LHCN-M2 (cell line): ENCODE data around the gene LRRC27. TPM values are rescaled to one million over a fixed set of nuclear protein-coding genes. Genes with fewer than 3 reads are reported as not detected.
A peak's percentile ranks its signal among the peaks of the same experiment; 100 is the strongest.
"Not testable (repeated sequence)": the region's sequence is repeated elsewhere in the genome, so short reads cannot be mapped to it uniquely, and the experiment has no call there.

Source experiments
- DNase-seq: peaks from one replicate; pipeline ENCODE4 v3.0.0-alpha.2; 2012; ENCODE audit warnings: low read depth
- total RNA-seq: library from RNA; depleted of rRNA; stranded (reverse); fragments of >200 nt; gene quantifications from 2 replicates; pipeline ENCODE4 v1.2.3, GENCODE V29; 2014

The LRRC27 gene
- total RNA-seq, 1 experiment from 2014 or later: 5.1 TPM

DNA sequence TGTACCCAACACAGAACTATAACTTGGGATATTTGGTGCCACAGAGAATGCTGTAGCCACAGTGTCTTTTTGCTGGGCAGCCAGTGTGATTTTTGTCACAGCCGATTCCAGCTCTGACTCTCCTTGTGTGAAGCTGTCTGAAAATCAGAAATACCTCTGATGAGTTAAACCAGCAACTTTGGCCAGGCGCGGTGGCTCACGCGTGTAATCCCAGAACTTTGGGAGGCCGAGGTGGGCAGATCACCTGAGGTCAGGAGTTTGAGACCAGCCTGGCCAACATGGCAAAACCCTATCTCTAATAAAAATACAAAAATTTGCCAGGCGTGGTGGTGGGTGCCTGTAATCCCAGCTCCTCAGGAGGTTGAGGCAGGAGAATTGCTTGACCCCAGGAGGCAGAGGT, 5.9 kb downstream of the LRRC27 start:
- DNase-seq: not testable (repeated sequence)

DNA sequence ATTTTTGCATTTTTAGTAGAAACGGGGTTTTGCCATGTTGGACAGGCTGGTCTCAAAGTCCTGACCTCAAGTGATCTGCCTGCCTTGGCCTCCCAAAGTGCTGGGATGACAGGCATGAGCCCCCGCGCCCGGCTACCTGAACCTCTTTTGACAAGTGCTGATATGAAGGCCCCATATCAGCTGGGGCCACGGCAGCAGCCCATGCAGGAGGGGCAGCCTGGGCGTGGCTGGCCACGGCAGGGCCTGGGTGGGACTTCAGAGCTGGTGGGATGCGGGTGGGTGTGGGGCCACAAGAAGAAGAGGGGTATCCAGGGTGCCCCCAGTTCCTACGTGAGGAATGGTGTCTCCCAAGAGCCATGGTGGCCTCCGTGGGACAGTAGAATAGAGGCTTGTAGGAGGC, 6.9 kb downstream of the LRRC27 start:
- DNase-seq: no peak

DNA sequence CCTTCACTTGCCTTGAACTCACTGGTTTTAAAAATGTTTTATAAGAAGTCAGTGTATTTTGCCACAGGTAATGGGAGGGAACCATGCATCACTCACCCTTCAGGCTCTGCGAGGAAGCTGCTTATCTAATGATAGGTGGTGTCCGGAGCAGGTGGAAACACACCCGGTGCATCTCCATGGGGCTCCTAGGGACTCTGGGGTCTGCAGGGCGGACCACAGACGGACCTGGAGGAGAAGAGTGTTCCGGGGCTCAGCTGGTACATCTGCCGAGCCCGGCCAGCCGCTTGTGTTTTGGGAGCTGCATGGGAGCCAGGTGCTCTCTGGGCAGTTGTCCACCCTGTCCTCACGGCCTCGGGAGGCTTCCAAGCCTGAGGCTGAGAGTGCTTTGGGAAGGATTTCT, 7.3 kb downstream of the LRRC27 start:
- no peak for DNase-seq

DNA sequence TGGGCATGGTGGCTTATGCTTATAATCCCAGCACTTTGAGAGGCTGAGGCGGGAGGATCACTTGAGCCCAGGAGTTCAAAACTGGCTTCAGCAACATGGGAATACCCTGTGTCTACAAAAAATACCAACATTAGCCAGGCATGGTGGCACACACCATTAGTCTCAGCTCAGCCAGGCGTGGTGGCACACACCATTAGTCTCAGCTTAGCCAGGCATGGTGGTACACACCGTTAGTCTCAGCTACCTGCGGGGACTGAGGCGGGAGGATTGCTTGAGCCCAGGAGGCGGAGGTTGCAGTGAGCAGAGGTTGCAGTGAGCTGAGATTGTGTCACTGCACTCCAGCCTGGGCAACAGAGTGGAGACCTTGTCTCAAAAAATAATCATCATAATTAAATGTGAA, 9.0 kb downstream of the LRRC27 start:
- no peak for DNase-seq

DNA sequence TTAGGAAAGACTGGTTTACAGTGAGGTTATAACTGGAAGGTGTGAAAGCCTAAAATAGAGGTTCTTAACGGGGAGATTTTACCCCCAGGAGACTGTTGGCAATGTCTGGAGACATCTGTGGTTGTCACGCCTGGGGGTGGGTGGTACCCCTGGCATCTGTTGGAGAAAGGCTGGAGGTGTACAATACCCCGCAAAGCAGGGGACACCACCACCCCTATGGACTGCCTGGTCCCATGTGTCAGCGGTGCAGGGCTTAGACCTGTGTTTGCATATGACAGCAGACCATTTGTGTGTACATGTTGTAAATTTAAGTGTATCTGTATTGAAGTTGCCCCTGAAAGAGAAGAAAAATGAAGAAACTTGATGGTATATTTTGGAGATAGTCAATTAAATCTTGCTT, 9.8 kb downstream of the LRRC27 start:
- DNase-seq: no peak

DNA sequence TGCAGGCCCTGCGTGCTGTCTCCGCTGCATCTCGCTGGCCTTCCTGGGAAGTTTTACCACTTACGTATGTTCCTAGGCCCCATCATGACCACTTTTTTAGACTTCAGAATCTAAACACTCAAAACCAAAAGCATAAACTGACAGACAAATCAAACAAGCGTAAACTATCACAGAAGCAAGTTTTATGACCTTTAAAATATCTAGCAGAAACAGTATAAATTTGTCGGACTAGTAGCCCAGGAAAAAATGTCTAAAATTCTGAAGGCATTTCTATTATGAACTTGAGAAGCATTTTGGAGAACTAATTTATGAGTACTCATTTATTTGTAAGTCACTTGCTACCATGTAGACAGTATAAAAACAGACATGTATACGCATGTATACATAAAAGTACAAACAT, 10.6 kb downstream of the LRRC27 start:
- DNase-seq: no peak

DNA sequence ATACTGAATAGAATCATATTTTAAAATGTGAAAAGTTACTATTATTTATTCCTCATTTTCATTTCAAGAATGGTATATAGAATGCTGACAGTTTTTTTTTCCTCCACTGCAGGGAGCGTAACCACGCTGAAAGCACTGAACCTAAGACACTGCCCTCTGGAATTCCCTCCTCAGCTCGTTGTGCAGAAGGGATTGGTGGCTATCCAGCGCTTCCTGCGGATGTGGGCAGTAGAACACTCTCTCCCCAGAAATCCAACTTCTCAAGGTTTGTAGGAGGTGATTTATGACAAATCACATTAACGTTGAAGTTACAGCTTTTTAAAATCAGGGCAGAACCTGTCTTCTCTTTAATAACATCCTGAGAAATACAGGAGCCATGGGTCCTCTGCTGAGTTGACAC, 12.4 kb downstream of the LRRC27 start:
- DNase-seq: no peak

DNA sequence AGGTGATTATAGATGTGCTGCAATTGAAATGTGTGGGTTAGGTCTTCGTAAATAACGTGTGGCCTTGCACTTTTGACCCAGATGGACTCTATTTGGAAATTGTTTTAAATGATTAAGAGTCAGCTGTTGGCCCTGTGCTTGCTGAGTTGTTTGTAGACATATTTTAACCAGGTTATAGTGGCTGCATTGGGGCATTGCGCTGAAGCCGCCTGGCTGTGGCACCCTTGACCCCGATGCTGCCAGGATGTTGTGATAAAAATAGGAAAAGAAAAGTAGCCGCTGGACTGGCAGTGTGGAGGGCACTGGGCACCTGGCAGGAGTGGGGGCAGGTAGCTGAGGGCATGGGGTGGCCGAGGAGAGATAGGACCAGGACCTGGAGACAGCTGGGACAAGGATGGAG, 13.4 kb downstream of the LRRC27 start:
- no peak for DNase-seq

DNA sequence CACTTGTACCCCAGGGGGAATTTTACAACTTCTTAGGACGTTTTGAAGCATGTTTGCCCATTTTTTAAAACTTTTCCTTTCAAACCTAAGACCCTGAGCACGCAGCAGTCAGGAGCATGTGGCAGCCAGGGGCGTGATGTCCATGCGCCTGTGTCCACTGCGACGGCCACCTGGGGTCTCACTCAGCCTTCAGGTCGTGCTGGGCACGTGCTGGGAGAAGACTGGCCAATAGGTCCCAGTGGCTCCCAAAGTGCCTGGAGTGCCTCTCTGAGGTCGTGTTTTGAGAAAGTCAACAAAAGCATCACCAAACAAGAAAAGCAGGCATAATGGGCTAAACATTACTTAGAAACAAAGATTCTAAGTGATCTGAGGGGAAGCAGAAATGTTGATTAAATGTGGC, 14.8 kb downstream of the LRRC27 start:
- DNase-seq: no peak

DNA sequence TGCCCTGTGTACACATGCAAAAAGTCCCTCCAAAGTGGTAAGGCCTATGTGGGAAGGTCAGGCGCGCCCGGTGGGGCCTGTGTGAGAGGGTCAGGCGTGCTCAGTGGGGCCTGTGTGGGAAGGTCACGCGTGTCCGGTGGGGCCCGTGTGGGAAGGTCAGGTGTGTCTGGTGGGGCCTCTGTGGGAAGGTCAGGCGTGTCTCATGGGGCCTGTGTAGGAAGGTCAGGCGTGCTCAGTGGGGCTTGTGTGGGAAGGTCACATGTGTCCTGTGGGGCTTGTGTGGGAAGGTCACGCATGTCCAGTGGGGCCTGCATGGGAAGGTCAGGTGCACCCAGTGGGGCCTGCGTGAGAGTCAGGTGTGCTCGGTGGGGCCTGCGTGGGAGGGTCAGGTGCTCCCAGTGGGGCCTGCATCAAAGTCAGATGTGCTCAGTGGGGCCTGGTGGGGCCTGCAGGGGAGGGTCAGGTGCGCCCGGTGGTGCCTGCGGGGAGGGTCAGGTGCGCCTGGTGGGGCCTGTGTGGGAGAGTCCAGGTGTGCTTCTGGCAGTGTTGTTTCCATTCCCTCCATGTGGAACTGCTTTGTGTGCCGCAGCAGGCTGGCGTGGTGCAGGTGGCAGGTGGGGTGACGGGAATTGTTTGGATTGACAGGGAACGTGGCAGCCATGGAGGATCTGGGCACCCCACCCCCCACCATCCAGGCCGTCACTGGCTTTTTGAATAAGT, 15.4 kb downstream of the LRRC27 start:
- no peak for DNase-seq

DNA sequence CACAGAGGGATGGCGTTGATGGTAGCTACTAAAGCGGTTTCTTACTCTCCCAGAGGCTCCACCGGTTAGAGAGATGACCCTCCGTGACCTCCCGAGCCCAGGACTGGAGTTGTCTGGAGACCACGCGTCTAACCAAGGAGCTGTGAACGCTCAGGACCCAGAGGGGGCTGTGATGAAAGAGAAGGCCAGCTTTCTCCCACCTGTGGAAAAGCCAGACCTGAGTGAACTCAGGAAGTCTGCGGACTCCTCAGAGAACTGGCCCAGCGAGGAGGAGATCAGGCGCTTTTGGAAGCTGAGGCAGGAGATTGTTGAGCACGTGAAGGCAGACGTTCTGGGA, 15.9 kb downstream of the LRRC27 start:
- no peak for DNase-seq

DNA sequence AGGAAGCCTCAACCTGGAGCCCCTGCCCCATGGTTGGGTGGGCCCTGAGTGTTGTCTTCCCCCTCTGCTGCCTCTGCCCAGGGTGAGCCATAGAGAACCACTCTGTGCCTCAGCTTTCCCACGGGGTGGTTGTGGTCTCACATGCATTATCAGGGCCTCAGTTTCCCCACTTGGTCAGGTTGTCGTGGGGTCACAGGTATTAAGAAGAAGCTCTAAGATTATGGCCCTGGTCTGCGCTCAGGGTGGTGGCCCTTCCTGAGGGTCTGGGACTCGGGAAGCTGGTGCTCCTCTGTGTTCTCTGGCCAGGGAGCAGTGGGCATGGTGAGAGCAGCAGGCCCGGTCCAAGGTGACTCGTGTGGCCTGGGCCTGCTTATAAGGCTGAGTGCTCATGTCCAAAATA, 17.8 kb downstream of the LRRC27 start:
- no peak for DNase-seq

DNA sequence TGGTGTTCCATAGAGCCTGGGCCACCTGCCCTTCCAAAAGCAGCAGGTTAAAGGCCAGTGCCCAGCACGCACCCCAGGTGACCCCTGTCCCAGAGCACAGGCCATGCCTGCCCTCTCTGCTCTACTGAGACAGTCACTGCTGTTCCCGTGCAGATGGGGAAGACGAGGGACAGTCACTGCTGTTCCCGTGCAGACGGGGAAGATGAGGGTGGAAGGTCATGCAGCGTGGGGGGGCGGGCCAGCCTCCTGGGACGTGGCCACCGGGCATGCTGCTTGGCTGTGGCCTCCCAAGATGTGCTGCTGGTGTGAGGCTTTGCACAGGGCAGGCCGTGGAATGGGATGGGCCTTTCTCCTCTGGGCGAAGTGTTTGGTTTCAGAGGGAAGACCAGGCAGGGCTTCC, 18.4 kb downstream of the LRRC27 start:
- no peak for DNase-seq

DNA sequence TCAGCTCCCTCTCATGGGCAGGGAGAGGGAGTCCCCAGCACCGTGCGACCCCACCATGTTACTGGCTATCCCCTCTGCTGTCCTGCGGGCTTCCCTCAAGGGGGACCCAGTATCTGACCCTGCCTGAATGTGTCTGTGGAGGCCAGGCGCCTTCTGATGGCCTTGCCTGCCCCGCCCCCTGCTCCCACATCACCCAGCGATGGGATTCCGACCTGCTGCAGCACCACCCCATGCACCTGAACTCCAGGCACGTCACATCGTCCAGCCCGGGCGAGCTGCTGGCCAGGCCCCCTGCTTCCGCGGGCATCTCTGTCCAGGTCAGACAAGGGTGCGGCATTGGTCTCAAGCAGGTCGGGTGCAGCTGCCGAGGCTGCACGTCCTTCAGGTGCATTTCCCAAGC, 19.0 kb downstream of the LRRC27 start:
- no peak for DNase-seq

DNA sequence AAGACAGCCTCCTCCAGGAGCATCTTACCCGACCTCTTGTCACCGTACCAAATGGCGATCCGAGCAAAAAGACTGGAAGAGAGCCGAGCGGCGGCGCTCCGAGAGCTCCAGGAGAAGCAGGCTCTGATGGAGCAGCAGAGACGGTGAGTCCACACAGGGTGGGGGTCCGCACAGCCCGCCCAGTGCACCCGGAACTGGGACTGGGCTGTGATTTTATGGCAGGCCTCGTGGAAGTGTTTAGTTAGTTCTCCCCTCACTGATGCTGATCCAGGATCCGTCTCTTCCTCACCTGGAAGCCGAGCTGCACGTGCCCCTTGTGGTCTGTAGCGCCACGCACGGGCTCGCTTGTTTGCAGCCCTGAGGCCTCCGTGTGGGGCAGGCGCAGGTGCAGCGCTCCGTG, 19.6 kb downstream of the LRRC27 start:
- DNase-seq: no peak

DNA sequence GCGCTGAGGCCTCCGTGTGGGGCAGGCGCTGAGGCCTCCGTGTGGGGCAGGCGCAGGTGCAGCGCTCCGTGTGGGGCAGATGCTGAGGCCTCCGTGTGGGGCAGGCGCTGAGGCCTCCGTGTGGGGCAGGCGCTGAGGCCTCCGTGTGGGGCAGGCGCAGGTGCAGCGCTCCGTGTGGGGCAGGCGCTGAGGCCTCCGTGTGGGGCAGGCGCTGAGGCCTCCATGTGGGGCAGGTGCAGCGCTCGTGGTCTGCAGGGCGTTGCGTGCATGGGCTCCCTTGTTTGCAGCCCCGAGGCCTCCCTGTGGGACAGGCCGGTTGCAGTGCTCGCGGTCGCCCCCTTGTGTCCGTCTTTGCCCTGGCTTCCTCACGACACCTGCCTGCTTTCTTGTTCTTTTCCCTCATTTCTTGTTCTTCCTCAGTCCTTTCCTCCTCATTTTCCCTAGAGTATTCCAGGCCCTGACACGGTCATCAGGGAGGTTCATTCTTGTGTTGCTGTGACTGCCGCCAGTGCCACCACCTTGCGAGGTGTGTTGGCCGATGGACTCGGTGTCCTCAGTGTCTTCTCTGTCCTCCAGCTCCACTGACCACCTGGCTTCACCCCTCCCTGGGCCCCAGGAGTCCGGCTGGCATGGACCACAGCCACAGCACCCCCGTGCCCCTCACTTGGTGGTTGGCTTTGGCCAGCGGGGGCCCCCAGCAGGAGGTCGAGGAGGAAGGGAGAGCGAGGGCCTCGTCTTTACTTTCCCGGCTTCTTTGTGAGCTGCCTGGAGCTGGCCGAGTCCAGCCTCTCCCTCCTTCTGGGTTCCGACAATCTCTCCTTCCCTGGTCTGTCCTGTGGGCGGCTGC, 20.7 kb downstream of the LRRC27 start:
- DNase-seq: peak; percentile 20

DNA sequence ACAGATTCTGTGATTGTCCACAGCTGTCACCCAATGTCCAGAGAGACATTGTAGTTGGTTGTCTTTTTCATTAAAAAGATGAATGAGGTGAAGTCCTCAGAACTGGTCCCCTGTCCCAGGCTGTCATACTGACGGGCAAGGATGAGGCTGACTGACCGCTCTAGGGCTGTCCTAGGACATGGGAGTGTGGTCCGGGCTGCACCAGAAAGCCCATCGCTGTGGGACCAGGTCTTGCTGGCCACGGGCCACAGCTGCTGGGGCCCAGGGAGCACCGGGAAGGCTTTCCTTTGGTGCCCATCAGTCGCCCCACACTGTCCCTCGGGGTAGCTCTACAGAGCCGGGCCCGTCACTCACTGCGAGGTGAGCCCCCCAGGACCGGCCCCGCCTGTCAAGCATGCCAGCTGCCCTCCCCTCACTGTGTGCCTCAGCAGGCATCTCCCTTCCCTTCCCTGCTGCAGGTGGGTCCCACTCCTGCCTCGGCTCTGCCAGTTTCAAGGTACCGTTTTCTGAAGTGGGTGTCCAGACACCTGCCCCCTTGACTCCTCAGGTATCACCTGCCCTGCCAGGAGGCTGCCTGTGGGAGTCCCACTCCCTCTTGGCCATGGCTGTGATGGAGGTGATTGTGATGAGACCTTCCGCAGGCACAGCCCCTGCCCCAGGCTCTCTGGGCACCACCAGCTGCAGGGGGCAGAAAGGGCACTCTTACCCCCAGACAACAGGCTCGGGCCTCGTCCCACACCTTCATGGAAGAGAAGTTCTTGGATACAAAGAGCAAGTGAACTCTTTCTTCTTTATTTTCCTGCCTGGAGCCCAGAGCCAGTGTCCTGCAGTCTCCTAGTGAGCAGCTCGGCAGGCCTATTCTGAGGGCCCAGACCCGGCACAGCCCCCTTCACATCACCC, 21.7 kb downstream of the LRRC27 start:
- DNase-seq: no peak

DNA sequence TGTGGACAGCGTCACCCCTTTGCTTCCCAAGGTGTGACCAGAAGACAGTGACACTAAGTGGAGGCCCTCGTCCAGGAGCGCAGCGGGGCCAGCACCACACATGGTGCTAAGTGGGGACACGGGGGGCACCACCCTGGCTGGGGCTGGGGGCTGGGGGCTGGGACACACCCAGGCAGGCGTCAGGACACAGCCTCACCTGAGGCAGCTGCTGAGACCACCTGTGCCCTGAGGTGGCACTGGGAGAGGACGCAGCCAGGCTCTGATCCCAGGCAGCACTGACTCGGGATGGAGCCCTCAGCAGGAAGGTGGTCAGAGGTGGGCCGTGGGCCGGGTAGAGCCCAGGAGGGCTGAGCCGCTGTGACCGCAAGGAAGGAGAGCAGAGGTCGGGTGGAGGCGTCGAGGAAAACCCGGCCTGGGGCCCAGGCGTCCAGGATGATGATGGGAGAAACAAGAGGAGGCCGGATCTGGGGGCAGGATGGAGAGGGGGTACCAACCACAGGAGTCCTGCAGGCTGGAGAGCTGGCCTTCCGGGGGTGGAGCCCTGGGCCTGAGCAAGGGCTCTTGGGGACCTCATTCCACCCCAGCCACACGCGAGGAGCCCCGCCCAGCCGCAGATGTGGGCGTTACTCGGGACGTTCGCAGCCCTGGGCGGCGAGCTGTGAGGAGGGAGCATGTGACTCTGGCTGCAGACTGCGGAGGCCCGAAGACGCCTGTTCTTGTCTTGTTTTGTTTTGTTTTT, 22.5 kb downstream of the LRRC27 start:
- DNase-seq: no peak

DNA sequence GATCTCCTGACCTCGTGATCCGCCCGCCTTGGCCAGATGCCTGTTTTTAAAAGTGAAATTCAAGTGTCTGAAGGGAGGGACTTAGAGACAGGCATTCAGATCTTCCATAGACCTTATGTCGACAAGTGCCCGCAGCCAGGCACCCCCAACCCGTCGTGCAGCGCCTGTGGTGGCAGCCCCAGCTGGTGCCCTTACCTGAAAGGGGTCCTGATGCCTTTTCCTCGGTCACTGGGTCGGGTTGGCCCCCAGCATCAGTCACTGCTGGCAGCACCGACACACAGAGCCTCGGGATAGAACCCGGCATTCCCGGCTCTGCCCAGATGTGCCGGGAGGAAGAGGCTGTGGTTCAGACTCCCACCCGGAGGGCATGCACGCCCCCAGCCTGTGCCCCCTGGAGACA, 23.3 kb downstream of the LRRC27 start:
- DNase-seq: no peak

DNA sequence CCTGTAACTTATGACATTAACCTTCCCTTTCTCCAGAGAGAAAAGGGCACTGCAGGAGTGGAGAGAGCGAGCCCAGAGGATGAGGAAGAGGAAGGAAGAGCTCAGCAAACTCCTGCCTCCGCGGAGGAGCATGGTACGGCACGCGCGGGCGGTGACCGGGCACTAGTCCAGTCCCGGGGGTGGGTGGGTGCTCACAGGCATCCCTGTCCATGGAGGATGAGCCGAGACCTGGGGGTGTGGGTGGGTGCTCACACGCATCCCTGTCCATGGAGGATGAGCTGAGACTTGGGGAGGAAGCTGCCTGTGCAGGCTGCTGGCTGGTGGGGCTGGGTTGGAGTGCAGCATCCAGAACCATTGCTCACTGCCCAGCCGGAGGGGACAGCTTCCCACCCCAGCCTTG, 23.8 kb downstream of the LRRC27 start:
- no peak for DNase-seq

DNA sequence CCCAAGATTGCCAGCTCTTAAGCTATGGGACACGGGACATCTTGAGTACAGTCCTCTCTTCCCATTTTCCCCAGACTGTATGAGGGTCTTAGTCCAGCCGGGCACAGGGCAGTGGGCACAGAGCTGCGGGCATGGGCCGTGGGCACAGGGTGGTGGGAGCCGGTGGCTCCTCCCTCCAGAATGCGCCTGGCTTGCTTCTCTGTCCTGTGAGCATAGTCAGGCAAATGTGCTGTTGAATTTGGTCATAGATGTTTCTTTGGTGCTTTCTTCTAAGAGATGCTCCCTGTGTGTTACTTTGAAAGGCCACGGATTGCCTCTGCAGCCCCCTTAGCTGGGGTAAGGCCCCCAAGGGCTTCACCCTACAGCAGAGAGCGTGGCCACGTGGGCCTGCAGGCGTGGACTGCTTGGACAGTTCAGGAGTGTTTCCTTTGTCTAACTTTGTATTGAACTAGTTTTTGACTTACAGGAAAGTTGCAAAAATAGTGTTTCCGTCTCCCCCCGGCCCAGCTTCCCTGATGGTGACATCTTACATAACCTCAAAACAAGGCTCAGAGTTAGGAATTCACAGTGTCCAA, 24.7 kb downstream of the LRRC27 start:
- DNase-seq: no peak
